GM10266 (cell line): ENCODE measurements around the gene TJP2.

Experiments used
- DNase-seq: peaks from one replicate; pipeline ENCODE4 v3.0.0; 2012; ENCODE audit errors: extremely low spot score
- CTCF ChIP-seq: IDR thresholded peaks from 2 replicates; pipeline ENCODE4 v1.5.1; 2012; ENCODE audit warnings: mild to moderate bottlenecking, low read depth; ENCODE audit not compliant: control insufficient read depth, insufficient read depth; ENCODE audit errors: missing control alignments

The TJP2 gene

GRCh38 chr9:69191231-69191630 is 17.2 kb downstream of the TJP2 start:
- no peak for TF ChIP-seq CTCF
- DNase-seq = no peak

- no peak for TF ChIP-seq CTCF
- no peak for DNase-seq
Observed at GRCh38 chr9:69192214-69192613, 18.1 kb downstream of the TJP2 start.

- no peak for DNase-seq
- TF ChIP-seq CTCF = no peak
Observed at GRCh38 chr9:69193685-69194032, 19.6 kb downstream of the TJP2 start.

GRCh38 chr9:69194702-69195418 is 20.8 kb downstream of the TJP2 start:
- TF ChIP-seq CTCF = no peak
- DNase-seq = no peak

- TF ChIP-seq CTCF = no peak
- no peak for DNase-seq
Observed at GRCh38 chr9:69195668-69196067, 21.6 kb downstream of the TJP2 start.

GRCh38 chr9:69197687-69198086 is 23.6 kb downstream of the TJP2 start:
- no peak for DNase-seq
- TF ChIP-seq CTCF = no peak

- no peak for DNase-seq
- no peak for TF ChIP-seq CTCF
Observed at GRCh38 chr9:69198521-69199220, 24.6 kb downstream of the TJP2 start.
